Ectodermal cell (in vitro differentiated cells): ENCODE measurements around the gene HECA.

Experiments
- H3K27ac ChIP-seq: 2 replicates; pipeline ENCODE4 v1.7.0; 2013; ENCODE audit warnings: mild to moderate bottlenecking, low read depth, low read length; ENCODE audit not compliant: insufficient read depth, poor library complexity, severe bottlenecking
- H3K27me3 ChIP-seq: 2 replicates; pipeline ENCODE4 v1.7.0; 2013; ENCODE audit warnings: mild to moderate bottlenecking, low read length; ENCODE audit not compliant: insufficient read depth, control insufficient read depth, poor library complexity, severe bottlenecking
- H3K36me3 ChIP-seq: one replicate; pipeline ENCODE4 v1.7.0; 2013; ENCODE audit warnings: low read length; ENCODE audit not compliant: control insufficient read depth, insufficient read depth
- H3K4me1 ChIP-seq: one replicate; pipeline ENCODE4 v1.7.0; 2013; ENCODE audit warnings: low read length; ENCODE audit not compliant: control insufficient read depth, insufficient read depth
- H3K4me3 ChIP-seq: 2 replicates; pipeline ENCODE4 v1.7.0; 2013; ENCODE audit warnings: low read depth, low read length, control low read depth; ENCODE audit not compliant: insufficient read depth
- H3K9me3 ChIP-seq: 2 replicates; pipeline ENCODE4 v1.7.0; 2013; ENCODE audit warnings: mild to moderate bottlenecking, low read length, moderate library complexity; ENCODE audit not compliant: control insufficient read depth
- WGBS, 2 experiments: methylation state at CpG; one replicate each; pipeline ENCODE4 v1.1.7; 2013; ENCODE audit warnings: missing lambda C conversion rate in 2 of 2; 5-methylcytosine and 5-hydroxymethylcytosine counted together

The HECA gene

DNA sequence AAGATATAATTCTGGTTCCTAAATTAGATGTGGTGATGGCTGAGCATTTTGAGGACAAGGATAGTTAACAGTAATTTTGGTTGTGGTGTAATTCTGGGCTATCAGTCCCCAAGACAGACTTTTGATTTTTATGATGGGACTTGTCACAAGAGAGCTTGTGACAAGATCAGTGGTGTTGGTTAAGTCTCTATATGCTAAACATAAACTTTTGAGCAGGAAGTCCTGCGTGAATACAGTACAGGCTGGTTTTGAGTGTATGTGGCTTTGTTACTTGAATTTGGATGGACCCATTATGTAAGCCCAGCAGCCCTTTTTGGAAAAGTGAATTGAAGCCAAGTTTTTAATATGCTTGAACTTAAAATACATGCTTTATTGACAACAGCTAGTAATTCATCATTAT, 38.9 kb downstream of the HECA start:
- no peak overlapping the region for H3K4me3 ChIP-seq
- H3K36me3 ChIP-seq, result no peaks in the 10 kb centered on the region
- no peaks in the 10 kb centered on the region for H3K9me3 ChIP-seq
- H3K27ac ChIP-seq, result no peak overlapping the region
- WGBS, 2 experiments, result 93 to 96% methylated on average over 1 of the region's 1 CpG
- H3K4me1 ChIP-seq, result no peaks in the 10 kb centered on the region
- no peaks in the 10 kb centered on the region for H3K27me3 ChIP-seq

DNA sequence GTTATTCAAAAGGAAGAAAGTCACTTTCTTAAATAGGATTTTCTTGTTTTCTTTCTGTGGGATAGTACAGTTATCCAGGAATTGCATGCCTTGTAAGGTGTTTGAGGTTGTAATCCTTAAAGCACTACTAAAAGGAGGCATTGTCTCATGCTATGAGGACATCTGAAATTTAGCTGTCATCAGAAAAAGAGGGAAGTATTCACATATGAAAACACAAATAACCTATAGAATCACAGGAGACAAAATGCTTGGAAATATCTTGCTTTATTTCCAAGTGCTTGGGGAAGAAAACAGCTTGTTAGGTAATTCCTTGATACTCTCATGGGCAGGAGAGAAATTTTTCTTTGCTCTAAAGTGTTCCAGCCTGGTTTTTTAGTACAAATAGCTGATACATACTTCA, 40.1 kb downstream of the HECA start:
- Histone ChIP-seq H3K27me3 (no peaks in the 10 kb centered on the region), H3K36me3 (no peaks in the 10 kb centered on the region), H3K9me3 (no peaks in the 10 kb centered on the region), H3K4me3 (no peak overlapping the region), H3K27ac (no peak overlapping the region), H3K4me1 (no peaks in the 10 kb centered on the region)

DNA sequence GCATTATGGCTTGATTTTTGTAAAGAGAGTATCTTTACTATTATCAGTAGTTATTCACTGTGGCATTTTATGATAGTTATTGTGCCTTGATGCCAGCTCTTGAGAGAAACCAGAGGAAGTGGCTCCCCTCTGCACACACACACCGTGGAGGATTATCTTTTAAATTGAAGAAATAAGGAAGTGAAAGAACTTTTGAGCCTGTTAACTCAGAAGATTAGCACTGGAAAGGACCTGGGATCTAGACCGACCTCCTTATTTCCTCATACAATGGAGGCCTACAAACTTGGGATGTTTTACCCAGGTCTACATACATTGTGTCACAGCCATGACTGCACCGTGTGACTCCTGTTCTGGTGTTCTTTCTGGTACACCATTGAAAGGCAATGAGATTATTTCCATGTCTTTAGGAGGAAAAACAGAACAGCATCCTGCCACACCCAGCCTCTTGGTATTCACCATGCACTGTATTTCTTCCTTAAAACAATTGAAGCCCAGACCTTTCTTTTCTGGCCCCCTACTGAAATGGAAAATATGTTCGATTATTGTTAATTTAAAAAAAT, 40.6 kb downstream of the HECA start:
- 80% methylated on average over 3 to 4 of the region's 4 CpGs for WGBS, 2 experiments
- Histone ChIP-seq H3K36me3 (no peaks in the 10 kb centered on the region), H3K4me3 (no peak overlapping the region), H3K9me3 (no peaks in the 10 kb centered on the region), H3K27ac (no peak overlapping the region), H3K4me1 (no peaks in the 10 kb centered on the region), H3K27me3 (no peaks in the 10 kb centered on the region)

DNA sequence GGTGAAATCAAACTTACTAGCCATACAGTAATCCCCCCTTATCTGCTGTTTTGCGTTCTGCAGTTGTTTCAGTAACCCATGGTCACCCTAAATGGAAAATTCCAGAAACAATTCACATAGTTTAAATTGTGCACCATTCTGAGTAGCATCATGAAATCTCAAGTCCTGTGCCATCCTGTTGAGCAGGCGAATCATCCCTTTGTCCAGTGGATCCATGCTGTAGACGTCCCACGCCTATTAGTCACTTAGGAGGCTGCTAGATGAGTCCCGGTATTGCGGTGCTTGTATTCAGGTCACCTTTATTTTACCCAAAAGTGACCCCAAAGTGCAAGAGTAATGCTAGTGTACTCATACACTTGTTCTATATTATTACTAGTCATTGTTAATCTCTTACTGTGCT, 46.4 kb downstream of the HECA start:
- no peaks in the 10 kb centered on the region for H3K9me3 ChIP-seq
- H3K4me3 ChIP-seq, result no peak overlapping the region
- 96 to 97% methylated on average over 6 of the region's 6 CpGs for WGBS, 2 experiments
- H3K27ac ChIP-seq, result no peak overlapping the region
- H3K4me1 ChIP-seq, result no peaks in the 10 kb centered on the region
- no peaks in the 10 kb centered on the region for H3K36me3 ChIP-seq
- H3K27me3 ChIP-seq, result no peaks in the 10 kb centered on the region

DNA sequence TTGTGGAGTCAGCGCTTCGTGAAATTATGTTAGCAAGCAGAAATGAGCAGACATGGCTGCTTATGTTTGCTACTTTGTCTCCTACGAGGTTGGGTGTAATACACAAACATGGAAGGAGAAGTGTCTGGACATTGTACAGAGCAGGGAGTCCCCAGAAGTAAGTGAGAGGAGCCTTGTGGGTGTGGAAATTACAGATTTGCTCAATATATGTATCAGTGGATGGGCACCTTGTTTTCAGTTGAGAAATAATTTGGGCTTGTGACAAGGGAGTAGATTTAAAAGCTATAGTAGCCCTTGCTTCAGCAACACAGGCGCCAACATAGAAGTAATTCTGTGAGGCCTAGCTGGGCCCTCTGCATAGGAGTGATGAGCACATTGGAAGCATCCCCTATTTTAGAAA, 49.2 kb downstream of the HECA start:
- no peaks in the 10 kb centered on the region for H3K27me3 ChIP-seq
- no peaks in the 10 kb centered on the region for H3K36me3 ChIP-seq
- H3K4me3 ChIP-seq, result no peak overlapping the region
- H3K27ac ChIP-seq, result no peak overlapping the region
- WGBS, 2 experiments, result 96 to 99% methylated on average over 4 of the region's 4 CpGs
- H3K4me1 ChIP-seq, result no peaks in the 10 kb centered on the region
- H3K9me3 ChIP-seq, result no peaks in the 10 kb centered on the region

DNA sequence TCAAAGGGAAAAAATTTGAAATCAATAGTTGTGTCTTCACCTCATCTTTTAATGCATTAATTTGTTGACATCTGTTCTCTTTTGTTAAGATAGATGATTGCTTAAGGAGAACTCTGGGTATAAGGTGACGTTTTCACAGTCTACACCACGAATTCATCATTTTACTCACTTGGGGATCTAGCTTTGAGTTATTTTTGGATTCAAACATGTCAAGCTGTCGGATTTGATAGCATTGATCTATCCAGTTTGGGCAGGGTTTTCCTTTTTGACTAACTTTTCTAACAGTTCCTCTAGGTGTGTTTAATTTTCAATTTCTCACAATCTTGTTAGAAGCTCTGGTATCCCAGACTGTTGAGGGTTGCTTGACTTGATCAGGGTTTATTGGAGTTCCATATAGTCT, 49.6 kb downstream of the HECA start:
- 95 to 97% methylated on average over 3 of the region's 3 CpGs for WGBS, 2 experiments
- Histone ChIP-seq H3K4me1 (no peaks in the 10 kb centered on the region), H3K27me3 (no peaks in the 10 kb centered on the region)

DNA sequence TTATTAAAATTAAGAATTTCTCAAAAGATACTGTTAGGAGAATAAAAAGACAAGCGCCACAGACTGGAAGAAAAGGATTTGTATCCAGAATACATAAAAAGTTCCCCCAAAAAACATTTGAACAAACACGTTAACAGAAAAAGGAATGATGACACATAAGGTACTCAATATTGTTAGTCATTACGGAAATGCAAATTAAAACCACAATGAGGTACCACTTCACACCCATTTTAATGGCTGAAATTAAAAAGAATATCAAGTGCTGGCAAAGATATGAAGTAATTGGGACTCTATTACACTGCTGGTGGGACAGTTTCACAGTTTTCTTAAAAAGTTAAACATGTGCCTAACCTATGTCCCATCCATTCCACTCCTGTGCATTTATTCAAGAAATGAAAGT, 51.4 kb downstream of the HECA start:
- Histone ChIP-seq H3K4me1 (no peaks in the 10 kb centered on the region), H3K9me3 (no peaks in the 10 kb centered on the region), H3K27ac (no peak overlapping the region), H3K27me3 (no peaks in the 10 kb centered on the region), H3K4me3 (no peak overlapping the region), H3K36me3 (no peaks in the 10 kb centered on the region)
- WGBS, 2 experiments, result 88 to 98% methylated on average over 1 to 3 of the region's 3 CpGs

More for the DNA sequence above, 49.6 kb downstream of the HECA start:
- no peaks in the 10 kb centered on the region for H3K9me3 ChIP-seq
- no peak overlapping the region for H3K27ac ChIP-seq
- no peaks in the 10 kb centered on the region for H3K36me3 ChIP-seq
- no peak overlapping the region for H3K4me3 ChIP-seq

DNA sequence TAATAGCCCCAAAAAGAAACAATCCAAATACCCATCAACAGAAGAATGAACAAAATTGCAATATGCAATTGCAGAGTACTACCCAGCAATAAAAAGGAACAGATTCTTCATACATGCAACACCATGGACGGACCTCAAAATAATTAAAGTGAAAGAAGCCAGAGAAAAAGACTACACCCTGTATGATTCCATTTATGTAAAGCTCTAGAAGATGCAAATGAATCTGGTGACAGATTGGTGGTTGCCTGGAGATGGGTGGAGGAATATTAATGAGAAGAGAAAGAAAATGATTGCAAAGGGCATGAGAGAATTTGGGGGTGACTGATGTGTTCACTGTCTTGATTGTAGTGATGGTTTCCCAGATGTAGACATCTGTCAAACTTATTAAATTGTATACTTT, 51.8 kb downstream of the HECA start:
- no peaks in the 10 kb centered on the region for H3K9me3 ChIP-seq
- no peak overlapping the region for H3K4me3 ChIP-seq
- H3K36me3 ChIP-seq, result no peaks in the 10 kb centered on the region
- WGBS, 2 experiments, result 93 to 100% methylated on average over 1 of the region's 1 CpG
- no peaks in the 10 kb centered on the region for H3K27me3 ChIP-seq
- no peak overlapping the region for H3K27ac ChIP-seq
- no peaks in the 10 kb centered on the region for H3K4me1 ChIP-seq

DNA sequence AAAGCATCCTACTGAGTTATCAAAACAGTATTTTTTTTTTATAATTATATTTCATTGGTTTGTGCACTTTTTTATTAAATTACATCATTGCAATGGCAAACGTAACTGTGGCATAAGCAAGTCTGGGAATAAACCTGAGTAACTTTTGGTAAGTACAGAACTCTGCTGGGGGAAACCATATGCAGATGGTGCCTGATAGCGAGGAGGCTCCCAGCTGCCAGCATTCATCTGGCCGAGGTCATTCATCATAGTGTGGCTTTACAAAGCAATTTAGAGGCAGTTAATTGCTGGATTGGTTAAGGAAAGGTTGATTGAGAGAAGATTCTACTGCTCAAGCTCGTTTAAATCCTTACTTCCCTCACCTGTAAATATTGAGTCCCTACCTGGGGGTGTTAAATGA, 52.6 kb downstream of the HECA start:
- Histone ChIP-seq H3K4me1 (no peaks in the 10 kb centered on the region), H3K27ac (no peak overlapping the region), H3K9me3 (no peaks in the 10 kb centered on the region), H3K36me3 (no peaks in the 10 kb centered on the region), H3K27me3 (no peaks in the 10 kb centered on the region), H3K4me3 (no peak overlapping the region)
- WGBS, 2 experiments, result 61 to 67% methylated on average over 3 to 4 of the region's 4 CpGs

DNA sequence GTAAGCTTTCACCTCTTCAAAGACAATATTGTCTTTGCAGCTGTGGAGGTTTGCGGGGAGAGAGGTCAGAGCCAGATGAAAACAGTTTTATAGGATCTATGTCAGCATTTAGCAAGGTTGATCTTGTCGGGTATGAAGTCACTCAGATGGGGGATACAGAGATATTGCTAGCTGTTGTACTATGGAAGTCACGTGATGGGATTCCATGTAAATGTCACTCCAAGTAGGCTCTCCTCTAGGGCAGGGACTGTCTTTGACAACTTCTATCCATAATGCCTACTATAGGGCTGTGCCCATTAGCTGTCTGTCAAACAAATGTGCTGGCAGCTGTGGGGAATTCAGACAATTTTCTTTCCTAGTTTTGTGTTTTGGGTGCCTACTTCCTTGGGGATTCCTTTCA, 54.8 kb downstream of the HECA start:
- Histone ChIP-seq H3K27ac (no peak overlapping the region), H3K4me1 (no peaks in the 10 kb centered on the region), H3K36me3 (no peaks in the 10 kb centered on the region), H3K27me3 (no peaks in the 10 kb centered on the region), H3K9me3 (no peaks in the 10 kb centered on the region), H3K4me3 (no peak overlapping the region)
- 94 to 95% methylated on average over 3 of the region's 3 CpGs for WGBS, 2 experiments

DNA sequence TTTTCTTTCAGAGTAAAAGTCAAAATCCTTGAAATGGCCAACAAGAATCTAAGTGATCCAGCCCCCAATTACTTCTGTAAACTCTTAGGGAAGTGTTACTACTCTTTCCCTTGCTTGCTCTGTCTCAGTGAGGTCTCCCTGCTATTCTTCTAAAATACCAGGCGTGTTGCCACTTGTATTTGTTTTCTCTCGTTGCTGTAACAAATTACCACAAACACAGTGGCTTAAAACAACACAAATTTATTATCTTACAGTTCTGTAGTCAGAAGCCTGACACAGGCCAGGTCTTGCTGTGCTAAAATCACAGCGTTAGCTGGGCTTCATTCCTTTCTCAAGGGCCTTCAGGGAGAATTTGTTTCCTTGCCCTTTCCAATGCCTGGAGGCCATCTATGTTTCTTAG, 59.9 kb downstream of the HECA start:
- H3K4me1 ChIP-seq, result no peaks in the 10 kb centered on the region
- no peaks in the 10 kb centered on the region for H3K27me3 ChIP-seq
- H3K36me3 ChIP-seq, result no peaks in the 10 kb centered on the region
- WGBS, 2 experiments, result 82 to 88% methylated on average over 3 of the region's 3 CpGs
- peaks cover 2% of the 10 kb centered on the region for H3K9me3 ChIP-seq
- H3K27ac ChIP-seq, result no peak overlapping the region
- no peak overlapping the region for H3K4me3 ChIP-seq
